GM13976 (cell line): Measurements from ENCODE around the gene CKB.

Experiments used
- DNase-seq: peaks from one replicate; pipeline ENCODE4 v3.0.0; 2012; ENCODE audit warnings: low spot score
- CTCF ChIP-seq: IDR thresholded peaks from 2 replicates; pipeline ENCODE4 v1.5.1; 2012; ENCODE audit warnings: borderline replicate concordance, mild to moderate bottlenecking; ENCODE audit not compliant: insufficient read depth; ENCODE audit errors: extremely low read depth, missing control alignments, control extremely low read depth
- in situ Hi-C: fragments of 300-500 bp; cut with MboI; formaldehyde crosslinking; loops from one replicate; pipeline ENCODE4 v1.12.0; 2022; ENCODE audit warnings: low sequenced_read_pairs, mixed read lengths, inconsistent platforms; ENCODE audit not compliant: unreplicated experiment

The CKB gene

GRCh38 chr14:103508521-103509329, 13.9 kb downstream of the CKB start:
- no peak for TF ChIP-seq CTCF
- in situ Hi-C loops = no loop called here
- no peak for DNase-seq

- DNase-seq = peak; percentile 11
- no peak for TF ChIP-seq CTCF
- in situ Hi-C loops = no loop called here
Measured at GRCh38 chr14:103507751-103508150, 14.9 kb downstream of the CKB start.

- peak; percentile 17 for DNase-seq
- no peak for TF ChIP-seq CTCF
- in situ Hi-C loops = no loop called here
Measured at GRCh38 chr14:103504991-103505565, 17.6 kb downstream of the CKB start.

- TF ChIP-seq CTCF = no peak
- in situ Hi-C loops = no loop called here
- DNase-seq = peak; percentile 17
Measured at GRCh38 chr14:103503296-103503695, 19.3 kb downstream of the CKB start.

GRCh38 chr14:103502877-103503276, 19.8 kb downstream of the CKB start:
- in situ Hi-C loops = no loop called here
- no peak for TF ChIP-seq CTCF
- no peak for DNase-seq

- no peak for TF ChIP-seq CTCF
- in situ Hi-C loops = no loop called here
- DNase-seq = no peak
Measured at GRCh38 chr14:103501921-103502669, 20.5 kb downstream of the CKB start.
